Occipital lobe (tissue), 2 donors: ENCODE results near the gene GALNT9. TPM values are rescaled to one million over a fixed set of nuclear protein-coding genes. Genes with fewer than 3 reads are reported as not detected.

ENCODE experiments used
- DNase-seq: peaks from one replicate; lab custom pipeline; 2025; lab: John Stamatoyannopoulos, UW
- total RNA-seq: library from RNA; depleted of rRNA; stranded (reverse); fragments of >200 nt; gene quantifications from one replicate; pipeline ENCODE4 v1.2.3, GENCODE V29; 2014

Gene GALNT9
- total RNA-seq, 1 donor from 2014 or later, result 1.4 TPM

- no peak for DNase-seq
These were observed 167.4 kb downstream of the GALNT9 start for GRCh38 chr12:132161796-132162507.

GRCh38 chr12:132161036-132161781 is 168.2 kb downstream of the GALNT9 start:
- DNase-seq, result no peak

DNA sequence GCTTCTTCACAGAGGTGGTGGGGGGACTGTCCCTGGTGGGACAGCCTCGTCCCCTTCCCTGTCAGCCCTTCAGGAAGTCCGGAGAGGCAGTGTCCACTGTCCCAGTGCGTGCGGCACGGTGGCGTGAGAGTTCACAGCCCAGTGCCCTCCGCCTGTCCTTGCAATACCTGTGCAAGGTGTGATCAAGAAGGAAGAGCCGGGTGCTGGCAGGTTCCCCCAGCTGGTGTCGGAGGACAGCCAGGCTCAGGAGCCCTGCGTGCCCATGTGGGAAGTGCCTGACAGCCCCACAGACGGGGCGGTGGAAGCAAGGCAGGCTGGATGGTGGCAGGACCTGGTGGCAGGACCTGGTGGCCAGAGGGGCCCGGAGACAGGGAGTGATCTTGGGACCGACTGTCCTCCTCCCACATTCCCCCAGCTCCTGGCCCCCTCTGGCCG is 168.8 kb downstream of the GALNT9 start:
- no peak for DNase-seq

DNA sequence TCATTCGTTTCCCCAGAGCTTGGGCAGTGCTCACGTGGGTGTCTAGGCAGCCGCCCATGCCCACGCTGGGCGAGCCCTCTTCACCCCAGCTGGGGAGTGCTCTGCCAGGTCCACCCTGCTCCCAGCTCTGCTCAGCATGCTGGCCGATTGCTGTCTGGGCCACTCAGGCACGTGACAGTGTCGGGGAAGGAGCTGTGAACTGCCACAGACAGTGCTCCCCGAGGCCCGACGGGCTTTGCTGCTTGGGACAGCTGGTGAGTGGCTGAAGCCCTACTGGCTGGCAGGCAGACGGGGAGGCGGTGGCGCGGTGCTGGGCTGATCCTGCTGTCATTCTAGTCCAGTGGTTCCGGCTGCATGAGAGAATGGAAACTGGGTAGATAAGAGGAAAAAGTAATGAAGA is 169.4 kb downstream of the GALNT9 start:
- no peak for DNase-seq

GRCh38 chr12:132159555-132160003 is 169.8 kb downstream of the GALNT9 start:
- DNase-seq, result no peak

DNA sequence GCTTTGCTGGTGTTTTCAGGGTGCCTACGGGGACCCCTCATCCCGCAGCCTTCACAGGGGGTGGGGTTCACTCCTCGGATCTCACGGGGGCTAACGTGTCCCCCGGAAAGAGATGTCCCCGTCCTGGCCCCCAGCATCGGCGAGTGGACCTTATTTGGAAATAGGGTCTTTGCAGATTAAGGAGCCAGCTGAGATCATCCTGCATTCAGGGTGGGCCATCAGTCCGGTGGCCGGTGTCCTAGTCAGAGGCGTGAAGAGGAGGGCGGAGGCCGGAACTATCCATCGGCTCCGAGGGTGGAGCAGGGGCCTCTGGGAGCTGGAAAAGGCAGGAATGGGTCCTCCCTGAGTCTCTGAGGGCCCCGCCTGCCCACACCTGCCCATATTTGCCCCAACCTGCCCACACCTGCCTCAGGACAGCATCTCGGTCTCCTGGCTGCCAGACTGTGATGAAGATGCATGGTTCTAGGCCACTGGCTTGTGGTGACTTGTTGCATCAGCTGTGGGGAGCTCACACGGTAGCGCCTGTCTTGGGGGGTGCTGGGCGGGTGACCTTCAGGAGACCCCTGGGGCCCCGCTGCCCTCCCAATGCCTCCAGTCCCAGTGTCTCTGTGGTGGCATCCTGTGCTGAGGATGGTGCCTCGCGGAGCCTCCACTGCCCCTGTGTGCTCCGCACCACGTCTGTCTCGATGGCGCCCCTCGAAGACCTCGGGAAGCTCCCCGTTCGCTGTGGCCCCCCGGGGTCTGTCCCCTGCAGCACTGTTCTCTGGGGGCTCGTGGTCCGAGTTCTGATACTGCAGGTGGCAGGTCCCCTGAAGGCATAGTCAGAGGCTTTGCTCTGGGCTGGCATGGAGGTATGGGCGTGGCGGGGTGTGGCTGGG is 170.5 kb downstream of the GALNT9 start:
- DNase-seq, result no peak

DNA sequence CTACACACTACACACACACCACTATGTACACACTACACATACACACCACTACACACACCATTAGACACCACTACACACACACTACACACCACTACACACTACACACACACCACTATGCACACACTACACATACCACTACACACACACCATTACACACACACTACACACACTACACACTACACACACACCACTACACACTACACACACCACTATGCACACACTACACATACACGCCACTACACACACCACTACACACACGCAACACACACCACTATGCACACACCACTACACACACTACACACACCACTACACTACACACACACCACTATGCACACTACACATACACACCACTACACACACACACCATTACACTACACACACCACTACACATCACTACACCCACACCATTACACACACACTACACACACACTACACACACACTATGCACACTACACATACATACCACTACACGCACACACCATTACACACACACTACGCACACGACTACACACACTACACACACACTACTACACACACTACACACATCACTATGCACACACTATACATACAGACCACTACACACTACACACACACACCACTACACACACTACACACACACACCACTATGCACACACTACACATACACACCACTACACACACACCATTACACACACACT is 171.5 kb downstream of the GALNT9 start:
- DNase-seq, result no peak

- no peak for DNase-seq
These were observed 172.6 kb downstream of the GALNT9 start for GRCh38 chr12:132156573-132157325.

GRCh38 chr12:132155771-132156572 is 173.4 kb downstream of the GALNT9 start:
- DNase-seq, result no peak

DNA sequence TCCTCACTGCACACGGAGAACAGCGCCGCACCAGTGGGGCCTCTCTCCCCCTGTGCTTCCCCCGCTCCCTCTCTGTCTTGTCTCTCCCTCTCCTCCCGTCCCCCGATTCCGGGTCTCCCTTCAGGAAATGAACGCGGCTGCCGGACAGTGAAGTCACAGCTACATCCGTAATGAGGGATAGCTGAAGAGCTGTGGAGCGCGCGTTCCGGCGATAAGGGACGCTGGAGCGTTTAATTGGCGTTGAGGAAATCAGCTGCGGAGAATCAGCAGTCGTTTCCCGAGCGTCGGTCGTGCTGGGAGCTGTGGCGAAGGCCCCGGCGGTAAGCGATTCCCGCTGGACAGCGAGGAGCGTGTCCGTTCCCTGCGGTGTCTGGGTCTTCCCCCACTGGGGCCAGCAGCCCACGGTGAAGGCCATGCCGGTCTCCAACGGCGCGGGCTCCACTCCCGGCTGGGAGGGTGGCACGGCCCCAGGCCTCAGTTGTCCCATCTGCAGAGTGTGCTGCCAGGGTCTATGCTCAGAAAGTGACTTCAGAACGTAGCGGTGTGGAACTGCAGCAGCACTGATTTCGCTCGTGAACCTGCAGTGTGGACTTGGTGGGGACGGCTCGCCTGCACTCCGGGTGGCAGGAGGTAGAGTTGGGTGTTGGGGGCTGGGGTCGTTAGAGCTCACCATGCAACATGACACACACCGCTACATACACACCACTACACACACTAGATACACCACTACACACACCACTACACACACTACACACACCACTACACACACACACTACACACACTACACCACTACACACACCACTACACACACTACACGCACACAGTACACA is 174.2 kb downstream of the GALNT9 start:
- no peak for DNase-seq

- DNase-seq, result no peak
These were observed 175.0 kb downstream of the GALNT9 start for GRCh38 chr12:132154341-132154761.

GRCh38 chr12:132153501-132154340 is 175.7 kb downstream of the GALNT9 start:
- DNase-seq, result no peak

DNA sequence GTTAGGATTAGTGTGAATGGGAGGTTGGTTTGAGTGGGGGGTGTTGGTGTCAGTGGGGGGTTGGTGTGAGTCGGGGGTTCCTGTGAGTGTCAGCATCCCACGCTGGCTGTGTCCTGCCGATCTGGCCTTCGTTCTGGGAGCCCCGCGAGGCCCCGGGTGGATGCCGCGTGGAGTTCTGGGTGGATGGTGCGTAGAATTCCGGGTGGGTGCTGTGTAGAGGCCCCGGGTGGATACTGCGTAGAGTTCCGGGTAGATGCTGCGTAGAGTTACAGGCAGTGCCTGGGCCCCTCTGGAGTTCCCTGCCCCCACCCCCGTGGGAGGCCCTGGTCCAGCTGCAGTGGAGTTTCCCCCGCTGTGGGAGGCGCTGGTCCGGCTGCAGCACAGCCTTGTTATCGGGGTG is 176.4 kb downstream of the GALNT9 start:
- DNase-seq, result no peak

DNA sequence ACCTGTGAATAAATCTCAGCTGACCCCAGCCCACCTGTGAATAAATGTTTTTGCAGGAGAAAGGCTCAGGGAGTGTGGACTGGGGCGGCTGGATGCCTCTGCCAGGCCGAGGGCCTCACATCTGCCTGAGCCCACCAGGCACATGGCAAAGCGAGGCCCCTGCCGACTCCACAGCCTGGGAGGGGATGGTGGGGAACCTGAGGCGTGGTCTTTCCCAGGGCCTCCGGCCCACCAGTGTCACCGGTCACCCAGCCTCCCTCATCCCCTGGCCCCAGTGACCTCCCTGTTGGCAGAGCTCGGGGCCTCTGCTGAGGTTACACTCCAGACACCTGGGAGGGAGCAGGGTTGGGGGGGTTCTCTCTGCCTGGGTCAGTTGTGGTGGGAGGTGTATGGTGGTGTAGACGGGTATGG is 177.0 kb downstream of the GALNT9 start:
- DNase-seq, result no peak

- no peak for DNase-seq
These were observed 177.5 kb downstream of the GALNT9 start for GRCh38 chr12:132151766-132152410.

- no peak for DNase-seq
These were observed 178.1 kb downstream of the GALNT9 start for GRCh38 chr12:132151145-132151765.

- no peak for DNase-seq
These were observed 178.6 kb downstream of the GALNT9 start for GRCh38 chr12:132150780-132151144.
